GM19239 (cell line): Measurements from ENCODE around the gene KRT78.

Experiments used
- DNase-seq: peaks from one replicate; pipeline ENCODE4 v3.0.0; 2011; ENCODE audit warnings: low spot score; ENCODE audit not compliant: insufficient read length
- FAIRE-seq: peaks from 2 replicates; lab custom pipeline; 2011; peaks lifted over from hg19 to GRCh38; lab: Jason Lieb, UNC

Gene KRT78

DNA sequence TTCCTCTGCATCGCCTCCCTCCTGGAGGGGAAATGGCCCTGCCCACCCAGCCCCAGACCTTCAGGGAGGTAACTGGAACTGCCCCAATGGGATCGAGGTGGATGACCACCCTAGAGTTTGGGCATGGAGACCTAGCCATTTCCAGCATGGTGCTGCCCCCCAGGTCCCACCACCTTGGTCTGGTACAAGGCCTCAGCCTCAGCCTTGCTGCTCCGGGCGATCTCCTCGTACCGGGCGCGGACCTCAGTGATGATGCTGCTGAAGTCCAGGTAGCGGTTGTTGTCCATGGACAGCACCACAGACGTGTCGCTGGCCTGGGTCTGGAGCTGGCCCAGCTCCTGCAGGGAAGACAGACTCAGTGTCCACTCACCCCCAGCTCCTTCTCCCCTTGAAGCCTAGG, 4.4 kb downstream of the KRT78 start:
- DNase-seq = no peak
- no peak for FAIRE-seq

DNA sequence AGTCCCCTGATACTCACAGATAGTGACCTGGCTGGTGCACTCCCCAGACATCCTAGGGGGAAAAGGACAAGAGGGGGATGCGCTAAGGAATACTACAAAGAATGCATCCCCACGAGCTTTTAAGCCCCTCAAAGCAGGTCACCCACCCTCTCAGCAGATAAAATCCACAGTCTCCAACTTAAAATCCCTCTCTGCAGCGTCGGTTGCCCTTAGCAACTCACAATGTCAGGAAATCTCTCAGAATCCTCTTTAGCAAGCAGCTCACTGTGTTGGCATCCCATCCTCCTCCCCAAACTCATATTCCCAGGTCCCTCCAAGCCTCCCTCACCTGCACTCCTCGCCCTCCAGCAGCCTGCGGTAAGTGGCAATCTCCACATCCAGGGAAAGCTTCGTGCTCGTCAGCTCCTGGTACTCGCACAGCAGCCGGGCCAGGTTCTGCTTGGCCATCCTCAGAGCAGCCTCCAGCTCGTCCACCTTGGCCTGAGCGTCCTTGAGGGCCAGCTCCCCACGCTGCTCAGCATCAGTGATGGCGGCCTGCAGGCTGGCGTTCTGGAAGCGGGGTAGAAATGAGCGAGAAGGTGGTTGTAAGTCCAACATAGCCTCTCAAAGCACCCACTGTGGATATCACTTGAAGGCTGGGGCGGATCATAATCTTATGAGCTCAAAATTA, 9.2 kb downstream of the KRT78 start:
- no peak for DNase-seq
- no peak for FAIRE-seq

DNA sequence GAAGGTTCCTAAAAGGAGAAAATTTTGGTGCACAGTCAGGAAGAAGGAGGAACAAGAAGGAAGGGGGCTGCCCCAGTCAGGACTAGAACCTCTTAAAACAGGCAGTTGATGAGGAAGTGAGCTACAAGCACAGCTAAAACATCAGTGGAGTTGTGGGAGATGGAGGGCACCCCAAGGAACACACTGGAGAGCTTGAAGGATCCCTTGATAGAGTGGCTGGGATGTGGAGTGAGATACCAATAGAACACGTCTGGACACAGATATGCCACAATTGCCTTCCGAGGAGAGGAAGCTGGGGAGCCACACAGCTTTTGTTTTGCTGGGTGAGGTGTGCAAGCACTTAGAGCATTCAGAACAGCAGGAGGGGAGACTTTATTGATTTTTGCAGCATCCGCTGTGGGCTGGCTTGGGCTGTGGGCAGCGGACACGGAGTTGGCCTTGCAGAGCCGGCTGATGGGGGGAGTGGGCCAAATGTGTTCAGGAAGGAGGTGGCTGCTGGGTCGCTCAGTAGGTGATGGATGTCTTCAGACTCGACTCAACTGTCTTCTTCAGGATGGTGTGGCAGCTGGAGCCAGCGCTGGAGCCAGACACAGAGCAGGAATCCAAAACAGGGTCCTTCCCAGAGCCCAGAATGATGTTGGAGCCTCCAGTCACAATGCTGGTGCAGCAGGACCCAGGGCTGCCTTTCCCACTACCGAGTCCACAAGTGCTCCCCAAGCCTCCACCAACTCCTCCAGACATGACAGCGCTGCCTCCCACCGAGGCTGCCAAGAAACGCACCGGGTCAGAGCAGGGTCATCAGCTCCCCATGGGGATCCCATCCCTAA, 10.0 kb downstream of the KRT78 start:
- FAIRE-seq (no peak), DNase-seq (no peak)

DNA sequence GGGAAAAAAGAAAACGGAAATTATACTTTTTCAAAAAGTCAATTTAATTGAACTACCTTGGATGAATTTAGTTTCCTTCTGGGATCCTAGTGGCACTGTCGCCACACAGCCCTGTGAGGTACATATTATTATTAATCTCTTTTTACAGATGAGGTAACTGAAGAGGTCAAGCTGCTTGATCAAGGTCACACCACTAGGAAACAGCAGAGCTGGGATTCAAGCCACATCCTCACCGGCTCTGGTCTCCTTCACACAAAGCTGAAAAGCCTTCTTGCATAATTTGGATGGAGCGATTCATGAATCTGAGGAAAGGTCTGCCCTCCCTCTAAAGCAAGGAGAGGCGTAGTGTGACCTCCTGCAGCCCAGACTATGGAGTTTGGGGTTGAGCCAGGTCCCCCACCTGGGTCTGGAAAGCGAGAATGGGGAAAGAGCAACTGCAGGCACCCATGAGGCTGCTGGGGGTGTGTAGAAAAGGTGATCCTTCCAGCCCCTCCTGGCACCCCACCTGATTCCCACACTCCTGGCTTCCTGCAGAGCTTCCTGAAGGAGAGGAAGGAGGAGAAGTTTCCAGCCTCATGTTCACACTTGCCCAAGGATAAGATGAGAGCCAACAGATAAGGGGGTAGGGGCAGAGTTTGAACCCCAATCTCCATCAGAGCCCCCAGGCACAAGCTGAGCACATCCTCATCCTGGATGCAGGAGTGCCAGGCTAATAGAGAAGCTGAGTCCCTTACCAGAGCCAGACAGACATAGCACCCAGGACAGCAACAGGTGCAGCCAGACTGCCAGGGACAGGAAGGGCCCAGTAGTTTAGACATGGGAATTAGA, 10.8 kb downstream of the KRT78 start:
- no peak for DNase-seq
- FAIRE-seq = no peak

DNA sequence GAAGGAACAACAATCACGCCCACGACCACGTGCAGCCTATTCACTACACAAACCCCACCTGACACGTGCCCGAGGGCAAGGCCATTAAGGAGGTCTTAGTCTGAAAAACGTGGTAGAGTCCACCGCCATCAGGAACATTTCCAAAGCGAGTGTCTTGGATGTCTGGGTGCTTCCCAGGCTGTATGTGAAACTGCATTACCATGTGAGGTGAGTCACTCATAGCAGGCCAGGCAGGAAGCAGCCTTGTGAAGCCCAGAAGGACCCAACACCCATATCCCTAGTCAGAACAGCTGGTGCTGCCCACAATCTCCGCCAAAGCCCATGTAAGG, 11.4 kb downstream of the KRT78 start:
- no peak for DNase-seq
- no peak for FAIRE-seq

DNA sequence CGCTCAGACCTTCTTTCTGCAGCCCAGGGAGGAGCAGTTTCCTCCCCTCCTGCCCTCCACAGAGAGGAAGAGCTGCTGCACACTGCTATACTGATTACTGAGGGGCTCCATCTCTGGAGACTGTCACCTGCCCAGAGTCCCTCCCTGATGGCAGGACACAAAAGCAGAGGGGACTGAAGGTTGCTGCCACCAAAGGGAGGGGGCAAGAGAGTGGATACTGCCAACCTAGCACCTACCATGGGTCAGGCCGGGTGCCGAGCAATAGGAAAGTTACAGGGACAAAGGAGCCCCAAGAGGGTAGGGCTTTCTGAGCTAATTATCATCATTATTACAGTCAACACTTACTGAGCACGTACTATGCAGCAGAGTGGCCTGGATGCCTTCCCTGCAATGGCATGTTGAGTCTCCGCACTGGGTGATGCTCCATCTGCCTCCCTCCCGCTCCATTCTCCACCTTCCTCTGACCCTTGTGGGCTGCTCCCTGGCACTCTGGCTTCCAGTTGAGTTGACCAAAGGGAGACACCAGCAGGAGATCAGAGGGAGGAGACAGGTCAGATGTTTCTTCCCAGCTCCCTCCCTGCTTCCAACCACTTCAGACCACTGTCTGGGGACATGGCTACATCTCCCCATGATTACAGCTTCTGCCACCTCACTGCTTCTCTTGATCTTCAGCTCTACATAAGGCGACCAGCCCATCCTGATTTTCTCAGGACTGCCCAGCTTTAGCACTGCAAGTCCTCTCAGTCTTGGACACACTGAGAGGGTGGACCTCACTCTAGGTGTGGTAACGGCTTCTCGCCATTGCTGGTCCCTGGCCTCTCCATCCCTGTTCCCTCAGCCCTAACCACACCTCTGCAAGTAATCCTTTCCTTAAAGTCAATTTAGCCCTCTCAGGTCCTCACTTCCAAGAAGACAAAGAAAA, 12.0 kb downstream of the KRT78 start:
- FAIRE-seq (no peak), DNase-seq (no peak)

DNA sequence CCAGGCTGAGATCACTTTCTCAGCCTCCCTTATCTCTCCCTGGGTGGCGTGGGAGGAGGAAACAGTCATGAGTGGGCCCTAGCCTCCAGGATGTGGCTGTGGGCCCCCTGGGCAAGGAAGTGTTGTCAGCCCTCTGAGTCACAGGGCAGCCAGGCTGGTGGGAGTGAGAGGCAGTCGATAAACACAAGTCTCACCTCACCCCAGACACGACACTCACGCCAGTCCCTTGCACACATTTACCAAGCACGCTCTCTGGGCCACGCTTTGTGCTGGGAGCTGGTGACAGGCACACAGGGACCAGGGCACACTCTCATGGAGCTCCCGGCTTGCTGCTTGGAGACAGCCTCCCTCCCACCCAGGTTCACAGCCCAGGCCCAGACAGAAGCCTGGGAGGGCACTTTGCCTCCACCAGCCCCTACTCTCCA, 12.7 kb downstream of the KRT78 start:
- FAIRE-seq = no peak

DNA sequence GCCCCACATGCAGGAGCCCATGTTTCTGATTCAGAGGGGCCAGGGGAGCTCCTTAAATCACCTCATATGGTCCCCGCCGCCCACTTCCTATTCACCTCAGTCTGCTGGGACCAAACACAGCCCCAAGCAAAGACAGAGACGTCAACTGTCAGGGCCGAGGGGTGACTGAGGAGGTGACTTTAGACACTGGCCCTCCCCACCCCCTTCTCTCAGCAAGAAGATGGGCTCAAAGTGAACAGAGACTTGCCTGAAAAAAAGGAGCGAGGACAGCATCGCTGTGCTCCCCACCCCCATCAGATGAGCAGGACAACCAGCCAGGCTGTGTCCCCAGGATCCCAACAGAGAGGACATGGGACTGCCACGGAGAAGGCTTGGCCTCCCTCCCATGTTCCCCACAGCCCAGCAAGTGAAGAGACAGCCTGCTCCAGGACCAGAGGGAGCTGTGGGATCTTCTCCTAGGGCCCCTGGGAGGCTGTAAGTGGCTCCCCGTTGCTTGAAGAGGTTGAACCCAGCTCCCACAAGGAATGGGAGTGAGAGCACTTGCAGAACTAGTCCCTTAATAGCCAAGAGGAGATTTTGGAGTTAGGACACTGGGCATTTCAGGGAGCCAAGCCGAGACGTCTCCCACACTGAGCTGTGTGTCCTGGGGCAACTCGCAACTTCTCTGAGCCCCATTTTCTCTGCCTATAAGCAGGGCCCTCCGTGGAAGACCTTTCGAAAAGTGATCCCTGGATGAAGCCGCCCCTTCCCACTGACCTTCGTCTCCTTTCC, 13.3 kb downstream of the KRT78 start:
- no peak for FAIRE-seq
- DNase-seq = no peak

More for the DNA sequence above, 12.7 kb downstream of the KRT78 start:
- no peak for DNase-seq

DNA sequence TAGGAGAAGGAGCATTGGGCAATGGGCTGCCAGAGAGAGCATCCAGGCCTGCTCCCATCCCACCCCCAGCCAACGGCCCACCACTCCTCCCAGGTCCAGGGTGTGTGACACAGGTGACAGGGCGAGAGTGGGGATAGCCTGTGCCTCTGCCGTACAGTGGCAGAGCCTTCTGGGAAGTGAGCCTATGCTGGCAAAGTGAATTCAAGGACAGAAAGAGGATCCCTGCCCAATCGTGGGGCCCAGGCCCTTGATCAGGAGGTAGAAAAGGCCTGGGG, 14.1 kb downstream of the KRT78 start:
- DNase-seq = no peak
- FAIRE-seq = no peak

DNA sequence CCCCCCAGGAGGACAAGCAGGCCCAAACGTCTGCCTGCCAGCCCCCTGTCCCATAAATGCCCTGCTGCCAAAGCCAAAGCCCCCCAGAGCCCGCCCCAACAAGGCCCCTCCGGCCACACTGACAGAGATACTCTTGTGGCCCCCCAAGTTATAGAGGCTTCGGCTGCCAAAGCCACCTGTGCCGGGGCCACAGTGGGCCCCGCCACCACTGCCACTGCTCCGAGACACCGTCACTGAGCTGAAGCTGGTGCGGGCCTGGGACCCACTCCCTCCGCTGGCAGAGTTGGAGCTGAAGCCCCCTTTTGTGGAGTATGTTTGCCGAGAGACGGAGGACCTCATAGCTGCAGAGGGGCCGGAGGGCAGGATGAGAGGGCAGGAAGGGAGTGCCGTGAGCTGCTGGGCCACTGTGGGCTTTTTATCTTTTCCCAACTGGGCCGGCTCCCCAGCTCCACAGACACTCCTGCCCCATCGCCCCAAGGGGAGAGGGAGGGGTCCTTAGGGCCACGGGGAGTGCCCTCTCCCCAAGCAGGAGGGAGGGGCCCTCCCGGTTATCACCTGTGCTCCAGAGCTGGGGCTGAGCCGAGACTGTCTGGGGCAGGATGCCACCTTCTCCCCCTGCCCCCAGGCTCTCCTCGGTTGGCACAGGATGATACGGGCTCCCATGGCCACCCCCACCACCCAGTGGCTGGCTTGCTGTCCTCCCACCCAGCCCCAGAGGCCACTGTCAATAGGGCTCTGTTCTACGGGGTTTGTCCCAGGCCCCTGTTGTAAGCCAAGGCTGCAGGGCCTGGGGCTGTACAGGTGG, 14.7 kb downstream of the KRT78 start, which contains the start of gene KRT79:
TSS of gene KRT79 (minus strand) at position 390 of the 805 bp plus-strand sequence. CDS start at position 339, 51 bp downstream.
- DNase-seq (no peak), FAIRE-seq (no peak)

DNA sequence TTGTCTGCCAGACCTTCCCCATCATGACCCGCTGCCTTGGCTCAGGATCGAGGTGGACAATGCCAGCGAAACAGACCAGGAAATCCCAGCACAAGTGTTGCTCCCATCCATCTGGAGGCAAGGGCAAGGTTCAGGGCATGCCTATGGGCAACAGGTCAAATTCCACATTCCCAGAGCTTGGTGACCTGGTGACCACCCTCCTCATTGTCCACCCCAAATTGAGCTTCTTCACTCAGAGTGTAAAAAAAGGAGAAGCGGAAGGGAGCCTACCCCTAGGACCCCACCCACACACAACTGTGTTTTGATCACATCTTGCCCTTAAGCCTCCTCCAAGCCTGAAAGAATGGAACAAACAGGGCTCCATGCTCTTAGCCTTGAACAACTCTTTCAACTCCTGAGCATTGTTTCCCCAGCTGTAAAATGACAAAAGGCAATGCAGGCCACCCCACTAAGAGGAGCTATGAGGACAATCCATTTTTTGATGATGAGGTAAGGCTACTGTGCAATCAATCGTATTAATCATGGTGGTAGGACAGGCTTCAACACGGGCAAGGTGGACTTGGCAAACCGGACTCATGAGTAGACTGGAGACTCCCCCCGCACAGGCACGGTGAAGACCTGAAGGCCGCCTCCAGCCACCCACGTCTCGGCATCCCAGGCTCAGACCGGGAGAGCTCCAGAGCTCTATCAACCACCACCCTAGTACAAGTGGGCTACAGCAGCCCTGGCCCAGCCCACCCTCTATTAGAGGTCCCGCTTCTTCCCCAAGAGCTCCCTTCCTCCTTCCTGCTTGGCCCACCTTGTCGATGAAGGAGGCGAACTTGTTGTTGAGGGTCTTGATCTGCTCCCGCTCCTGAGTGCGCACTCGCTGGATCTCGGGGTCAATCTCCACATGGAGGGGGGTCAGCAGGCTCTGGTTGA, 15.5 kb downstream of the KRT78 start:
- FAIRE-seq = no peak
- no peak for DNase-seq

DNA sequence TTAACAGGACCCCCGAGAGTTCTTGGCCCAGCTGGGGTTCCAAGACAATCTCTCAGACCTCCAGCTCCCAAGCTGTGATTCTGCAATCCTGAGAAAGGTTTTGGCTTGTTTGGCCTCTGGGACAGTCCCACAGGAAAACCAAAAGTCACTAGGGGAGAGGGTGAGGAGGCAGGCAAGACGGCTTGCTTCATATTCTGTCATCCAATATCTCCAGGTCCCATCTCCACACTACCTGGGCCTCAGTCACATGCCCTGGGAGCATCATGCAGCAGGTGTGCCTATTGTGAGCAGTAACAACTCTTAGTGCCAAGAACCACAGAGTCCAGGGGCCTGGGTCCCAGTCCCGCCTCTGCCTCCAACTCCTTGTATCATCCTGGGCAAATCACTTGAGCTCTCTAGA, 16.3 kb downstream of the KRT78 start:
- DNase-seq (no peak), FAIRE-seq (no peak)

DNA sequence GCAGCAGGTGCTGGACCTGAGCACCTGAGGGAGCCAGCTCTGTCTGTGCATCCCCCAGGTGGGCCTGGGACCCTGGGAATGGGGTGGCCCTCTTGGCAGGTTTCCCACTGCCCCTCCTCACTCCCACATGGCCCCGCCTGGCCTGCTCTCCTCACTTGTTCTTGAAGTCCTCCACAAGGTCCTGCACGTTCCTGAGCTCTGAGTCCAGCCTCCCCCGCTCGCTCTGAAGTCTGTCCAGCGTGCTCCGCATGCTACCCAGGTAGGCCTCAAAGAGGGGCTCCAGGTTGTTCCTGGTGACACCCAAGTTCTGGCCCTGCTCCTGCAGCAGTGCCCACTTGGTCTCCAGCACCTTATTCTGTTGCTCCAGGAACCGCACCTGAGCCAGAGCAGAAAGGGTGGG, 17.5 kb downstream of the KRT78 start:
- no peak for FAIRE-seq
- no peak for DNase-seq

DNA sequence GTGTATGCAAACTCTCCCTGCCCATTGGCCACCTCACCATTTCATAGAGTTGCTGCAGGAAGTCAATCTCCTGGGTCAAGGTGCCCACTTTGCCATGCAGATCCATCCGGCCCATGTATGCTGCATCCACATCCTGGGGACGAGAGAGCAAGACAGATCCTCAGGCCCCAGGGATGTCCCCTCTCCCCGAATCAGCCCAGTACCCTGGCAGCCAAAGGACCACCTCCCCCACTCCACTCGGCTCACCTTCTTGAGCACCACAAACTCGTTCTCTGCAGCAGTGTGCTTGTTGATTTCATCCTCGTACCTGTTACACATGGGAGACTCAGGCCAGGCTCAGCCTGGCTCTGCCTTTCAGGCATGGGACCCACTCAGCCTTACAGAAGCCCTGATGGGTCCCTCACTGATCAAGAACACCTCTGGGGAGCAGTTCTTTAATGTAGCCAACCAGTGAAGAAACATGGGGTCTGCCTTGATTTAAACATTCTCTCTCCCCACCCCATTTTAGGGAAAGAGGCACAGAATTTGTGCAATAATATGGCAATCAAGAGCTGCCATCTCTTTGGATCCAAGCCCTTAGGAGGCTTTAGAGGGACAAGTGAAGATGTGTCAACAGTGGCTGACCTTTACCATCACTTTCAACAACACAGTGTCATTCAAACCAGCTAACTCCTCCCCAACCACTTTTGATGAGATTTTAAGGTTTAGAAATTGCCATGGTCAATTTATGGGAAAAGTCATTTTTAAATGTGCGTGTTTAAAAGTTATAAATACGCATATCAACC, 18.6 kb downstream of the KRT78 start:
- DNase-seq = no peak
- no peak for FAIRE-seq

DNA sequence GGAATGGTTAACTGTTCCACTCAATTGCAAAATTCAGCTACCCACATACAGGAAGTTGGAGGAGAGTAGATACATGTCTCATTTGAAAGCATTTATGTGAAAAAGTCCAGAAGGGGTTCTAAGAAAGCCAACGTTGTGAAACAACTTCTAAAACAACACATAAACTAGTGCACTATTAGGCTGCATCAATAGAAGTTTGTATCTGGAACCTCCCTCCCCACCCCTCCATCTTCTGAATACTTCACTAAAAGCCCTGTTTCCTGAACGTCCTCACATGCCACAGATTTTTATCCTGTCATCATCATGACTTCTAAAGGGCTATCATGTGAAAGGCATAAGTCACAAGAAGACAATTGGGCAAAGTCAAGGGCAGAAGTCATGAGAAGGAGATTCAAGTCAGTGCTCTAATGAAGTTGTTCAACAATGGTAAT, 20.2 kb downstream of the KRT78 start:
- no peak for FAIRE-seq

DNA sequence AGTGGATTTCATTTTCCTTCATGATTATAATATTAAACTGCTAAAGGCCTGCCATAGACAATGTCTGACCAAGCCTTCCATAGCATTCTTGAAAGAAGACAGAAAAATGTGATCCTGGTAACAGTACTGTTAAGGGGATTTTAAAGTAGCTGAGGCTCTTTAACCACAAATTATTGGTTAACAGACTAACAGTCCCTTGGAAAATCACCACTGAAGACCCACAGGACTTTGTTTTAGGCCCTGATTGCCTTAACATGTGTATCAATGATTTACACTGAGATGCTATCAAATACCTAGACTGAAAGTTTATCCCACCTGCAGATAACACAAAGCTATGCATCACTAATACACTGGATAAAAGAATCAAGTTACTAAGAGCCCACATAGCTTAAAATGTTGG, 20.6 kb downstream of the KRT78 start:
- DNase-seq (no peak), FAIRE-seq (no peak)

More for the DNA sequence above, 20.2 kb downstream of the KRT78 start:
- no peak for DNase-seq
